ENCODE results near the gene COL18A1. TPM values are rescaled to one million over a fixed set of nuclear protein-coding genes. Genes with fewer than 3 reads are reported as not detected.

The COL18A1 gene
- total RNA-seq, 4 donors from 2014 or later: 16.4 to 42.2 (median 20.7) TPM

GRCh38 chr21:45496968-45497845, 92.2 kb downstream of the COL18A1 start:
- ATAC-seq (no peak), DNase-seq (no peak)
- in situ Hi-C loops (cut with MboI; ENCODE audit: low sequenced_read_pairs in 4 of 4) (no loop called here), intact Hi-C loops (cut with DNase I; ENCODE audit: low total_unique reads) (no loop called here)
- Histone ChIP-seq H3K4me1 (no peaks in the 10 kb centered on the region), H3K27ac (no peak overlapping the region), H3K9me3 (no peaks in the 10 kb centered on the region), H3K27me3 (no peaks in the 10 kb centered on the region), H3K36me3 (no peaks in the 10 kb centered on the region), H3K4me3 (no peak overlapping the region)
- no peak for TF ChIP-seq POLR2A (IDR thresholded peaks at IDR 0.05)
- no peak for TF ChIP-seq CTCF (IDR thresholded peaks at IDR 0.05 in 4 of 5, conservative IDR thresholded peaks at IDR 0.05 in 1 of 5)

- in situ Hi-C loops (cut with MboI; ENCODE audit: low sequenced_read_pairs in 4 of 4) (no loop called here), intact Hi-C loops (cut with DNase I; ENCODE audit: low total_unique reads) (no loop called here)
- H3K36me3 ChIP-seq: no peaks in the 10 kb centered on the region
- no peaks in the 10 kb centered on the region for H3K27me3 ChIP-seq
- DNase-seq (no peak), ATAC-seq (no peak)
- TF ChIP-seq CTCF (IDR thresholded peaks at IDR 0.05 in 4 of 5, conservative IDR thresholded peaks at IDR 0.05 in 1 of 5) (no peak), POLR2A (IDR thresholded peaks at IDR 0.05) (no peak)
- no peaks in the 10 kb centered on the region for H3K4me1 ChIP-seq
- H3K9me3 ChIP-seq: no peaks in the 10 kb centered on the region
- H3K4me3 ChIP-seq: no peak overlapping the region
- H3K27ac ChIP-seq: no peak overlapping the region
Measured at GRCh38 chr21:45497846-45498645, 93.1 kb downstream of the COL18A1 start.

GRCh38 chr21:45498646-45499000, 93.7 kb downstream of the COL18A1 start:
- Histone ChIP-seq H3K4me1 (no peaks in the 10 kb centered on the region), H3K27ac (no peak overlapping the region), H3K36me3 (no peaks in the 10 kb centered on the region), H3K27me3 (no peaks in the 10 kb centered on the region), H3K9me3 (no peaks in the 10 kb centered on the region), H3K4me3 (no peak overlapping the region)
- DNase-seq: no peak
- in situ Hi-C loops (cut with MboI; ENCODE audit: low sequenced_read_pairs in 4 of 4): no loop called here
- no peak for TF ChIP-seq CTCF (IDR thresholded peaks at IDR 0.05 in 4 of 5, conservative IDR thresholded peaks at IDR 0.05 in 1 of 5)
- ATAC-seq: no peak
- intact Hi-C loops (cut with DNase I; ENCODE audit: low total_unique reads): no loop called here

- intact Hi-C loops (cut with DNase I; ENCODE audit: low total_unique reads) (no loop called here), in situ Hi-C loops (cut with MboI; ENCODE audit: low sequenced_read_pairs in 4 of 4) (no loop called here)
- Histone ChIP-seq H3K9me3 (no peaks in the 10 kb centered on the region), H3K4me3 (no peak overlapping the region), H3K27me3 (no peaks in the 10 kb centered on the region), H3K36me3 (no peaks in the 10 kb centered on the region), H3K27ac (no peak overlapping the region), H3K4me1 (no peaks in the 10 kb centered on the region)
- ATAC-seq (no peak), DNase-seq (no peak)
- TF ChIP-seq CTCF (IDR thresholded peaks at IDR 0.05 in 4 of 5, conservative IDR thresholded peaks at IDR 0.05 in 1 of 5): no peak
- TF ChIP-seq POLR2A (IDR thresholded peaks at IDR 0.05): no peak
Measured at GRCh38 chr21:45499201-45499750, 94.3 kb downstream of the COL18A1 start.
